Measurements from ENCODE around the gene CPT1A. TPM values are rescaled to one million over a fixed set of nuclear protein-coding genes. Genes with fewer than 3 reads are reported as not detected.

CPT1A gene
- polyA plus RNA-seq, 1 experiment = 29.8 TPM

DNA sequence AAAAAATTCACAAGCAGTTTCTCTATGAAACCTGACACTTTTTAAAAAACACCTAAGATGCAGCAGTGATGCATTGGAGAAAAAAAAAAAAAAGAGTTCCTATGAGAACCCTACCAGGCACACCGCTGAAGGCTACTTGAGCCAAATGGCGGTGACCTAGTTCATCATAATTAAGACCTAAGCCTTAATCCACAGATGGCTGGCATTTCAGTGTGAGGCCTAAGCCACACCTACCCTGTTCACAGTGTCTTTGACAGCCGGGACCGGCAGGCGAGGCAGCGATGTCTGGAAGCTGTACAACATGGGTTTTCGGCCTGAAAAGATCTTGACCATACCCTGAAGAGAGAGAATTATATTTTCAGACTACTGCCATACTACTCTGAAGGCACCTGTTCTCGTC lies 38.0 kb downstream of the CPT1A start:
- H3K4me3 ChIP-seq (ENCODE audit: low read depth, low read length) = no peak overlapping the region
- H3K27me3 ChIP-seq (ENCODE audit: control insufficient read depth, insufficient read depth, low read length) = no peaks in the 10 kb centered on the region
- CTCF ChIA-PET = no interaction called here
- DNase-seq (ENCODE audit: low read depth) = no peak
- TF ChIP-seq, protein P1, sequence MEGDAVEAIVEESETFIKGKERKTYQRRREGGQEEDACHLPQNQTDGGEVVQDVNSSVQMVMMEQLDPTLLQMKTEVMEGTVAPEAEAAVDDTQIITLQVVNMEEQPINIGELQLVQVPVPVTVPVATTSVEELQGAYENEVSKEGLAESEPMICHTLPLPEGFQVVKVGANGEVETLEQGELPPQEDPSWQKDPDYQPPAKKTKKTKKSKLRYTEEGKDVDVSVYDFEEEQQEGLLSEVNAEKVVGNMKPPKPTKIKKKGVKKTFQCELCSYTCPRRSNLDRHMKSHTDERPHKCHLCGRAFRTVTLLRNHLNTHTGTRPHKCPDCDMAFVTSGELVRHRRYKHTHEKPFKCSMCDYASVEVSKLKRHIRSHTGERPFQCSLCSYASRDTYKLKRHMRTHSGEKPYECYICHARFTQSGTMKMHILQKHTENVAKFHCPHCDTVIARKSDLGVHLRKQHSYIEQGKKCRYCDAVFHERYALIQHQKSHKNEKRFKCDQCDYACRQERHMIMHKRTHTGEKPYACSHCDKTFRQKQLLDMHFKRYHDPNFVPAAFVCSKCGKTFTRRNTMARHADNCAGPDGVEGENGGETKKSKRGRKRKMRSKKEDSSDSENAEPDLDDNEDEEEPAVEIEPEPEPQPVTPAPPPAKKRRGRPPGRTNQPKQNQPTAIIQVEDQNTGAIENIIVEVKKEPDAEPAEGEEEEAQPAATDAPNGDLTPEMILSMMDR (IDR thresholded peaks at IDR 0.05; ENCODE audit: insufficient read depth, low read depth, low read length) = no peak
- POLR2A ChIA-PET = no interaction called here
- peaks cover 18% of the 10 kb centered on the region for H3K36me3 ChIP-seq (ENCODE audit: control insufficient read depth, insufficient read depth, low read length)

GRCh38 chr11:68798221-68798813 lies 43.4 kb downstream of the CPT1A start:
- no peak overlapping the region for H3K4me3 ChIP-seq (ENCODE audit: low read depth, low read length)
- CTCF ChIA-PET = interaction anchor here (0.6 to 2.2 kb wide), 24 partner anchors 9 to 342 kb away, joined by 3 to 10 read pairs (median 3); partner anchors contain the start of gene CPT1A
- TF ChIP-seq, protein P1 (IDR thresholded peaks at IDR 0.05; ENCODE audit: insufficient read depth, low read depth, low read length) = peak; percentile 66
- H3K36me3 ChIP-seq (ENCODE audit: control insufficient read depth, insufficient read depth, low read length) = peaks cover 23% of the 10 kb centered on the region
- no peak for DNase-seq (ENCODE audit: low read depth)
- POLR2A ChIA-PET = no interaction called here
- no peaks in the 10 kb centered on the region for H3K27me3 ChIP-seq (ENCODE audit: control insufficient read depth, insufficient read depth, low read length)

DNA sequence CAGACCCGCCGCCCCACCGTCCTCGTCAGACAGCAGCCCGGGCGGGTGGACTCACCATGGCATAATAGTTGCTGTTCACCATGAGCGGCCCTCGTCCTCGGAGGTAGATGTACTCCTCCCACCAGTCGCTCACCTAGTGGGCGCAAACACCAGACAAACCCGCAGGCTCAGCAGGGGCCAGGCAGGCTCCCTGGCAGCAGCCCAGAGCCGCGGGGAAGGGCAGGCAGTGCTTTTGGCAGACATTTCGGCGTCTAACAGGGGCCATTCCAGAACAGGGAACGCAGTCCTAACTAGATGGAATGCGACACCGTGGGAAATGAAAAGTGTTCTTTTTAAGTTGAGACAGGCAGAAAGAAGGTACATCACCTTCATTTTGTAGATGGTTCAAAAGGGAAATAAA lies 44.9 kb downstream of the CPT1A start:
- no peaks in the 10 kb centered on the region for H3K27me3 ChIP-seq (ENCODE audit: control insufficient read depth, insufficient read depth, low read length)
- ChIA-PET CTCF (no interaction called here), POLR2A (no interaction called here)
- peaks cover 27% of the 10 kb centered on the region for H3K36me3 ChIP-seq (ENCODE audit: control insufficient read depth, insufficient read depth, low read length)
- no peak for DNase-seq (ENCODE audit: low read depth)
- H3K4me3 ChIP-seq (ENCODE audit: low read depth, low read length) = no peak overlapping the region
- TF ChIP-seq, protein P1 (IDR thresholded peaks at IDR 0.05; ENCODE audit: insufficient read depth, low read depth, low read length) = no peak

DNA sequence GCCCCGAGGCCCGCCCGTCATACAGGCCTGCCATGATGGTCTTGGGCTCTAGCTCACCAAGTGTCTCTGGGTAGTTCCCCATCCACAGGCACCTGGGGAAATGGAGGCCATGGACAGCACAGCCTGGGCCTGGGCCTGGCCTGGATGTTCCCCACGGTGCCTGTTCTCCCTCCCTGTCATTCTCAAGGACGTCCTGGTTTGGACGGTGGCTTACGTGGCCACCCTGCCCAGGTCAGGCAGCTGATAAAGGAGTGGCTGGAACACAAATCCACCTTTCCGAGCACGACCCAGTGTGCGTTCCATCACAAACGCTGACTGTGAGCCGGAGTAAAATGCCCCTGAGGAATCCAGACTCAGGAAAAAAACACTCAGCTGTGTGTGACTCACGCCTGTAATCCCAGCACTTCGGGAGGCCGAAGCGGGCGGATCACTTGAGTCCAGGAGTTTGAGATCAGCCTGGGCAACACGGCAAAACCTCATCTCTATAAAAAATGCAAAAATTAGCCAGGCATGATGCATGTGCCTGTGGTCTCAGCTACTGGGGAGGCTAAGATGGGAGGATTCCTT lies 49.2 kb downstream of the CPT1A start:
- Histone ChIP-seq H3K4me3 (ENCODE audit: low read depth, low read length) (no peak overlapping the region), H3K36me3 (ENCODE audit: control insufficient read depth, insufficient read depth, low read length) (peaks cover 20% of the 10 kb centered on the region), H3K27me3 (ENCODE audit: control insufficient read depth, insufficient read depth, low read length) (no peaks in the 10 kb centered on the region)
- TF ChIP-seq, protein P1 (IDR thresholded peaks at IDR 0.05; ENCODE audit: insufficient read depth, low read depth, low read length) = no peak
- CTCF ChIA-PET = interaction anchor here (1.0 to 1.9 kb wide), 2 partner anchors 10 to 98 kb away, joined by 4 to 7 read pairs; no protein-coding TSS in a partner anchor
- no peak for DNase-seq (ENCODE audit: low read depth)
- POLR2A ChIA-PET = no interaction called here

GRCh38 chr11:68784653-68785052 lies 57.1 kb downstream of the CPT1A start:
- TF ChIP-seq, protein P1 (IDR thresholded peaks at IDR 0.05; ENCODE audit: insufficient read depth, low read depth, low read length) = no peak
- Histone ChIP-seq H3K36me3 (ENCODE audit: control insufficient read depth, insufficient read depth, low read length) (peaks cover 24% of the 10 kb centered on the region), H3K27me3 (ENCODE audit: control insufficient read depth, insufficient read depth, low read length) (no peaks in the 10 kb centered on the region), H3K4me3 (ENCODE audit: low read depth, low read length) (no peak overlapping the region)
- ChIA-PET CTCF (no interaction called here), POLR2A (no interaction called here)
- no peak for DNase-seq (ENCODE audit: low read depth)
